Liver (tissue), 9 donors: ENCODE measurements around the gene GRIN2A. TPM values are rescaled to one million over a fixed set of nuclear protein-coding genes. Genes with fewer than 3 reads are reported as not detected.

Experiments
- DNase-seq: peaks from one replicate; pipeline ENCODE4 v3.0.0-alpha.2; 2017; ENCODE audit warnings: low spot score
- H3K27ac ChIP-seq, 2 donors: one replicate each; pipeline ENCODE4 v1.7.0; 2013; ENCODE audit warnings: inconsistent platforms in 2 of 2, low read length in 2 of 2, control low read depth in 1 of 2, low read depth in 1 of 2, mild to moderate bottlenecking in 1 of 2
- H3K27me3 ChIP-seq, 4 donors: one replicate each; pipeline versions ENCODE4 v1.6.1 to v1.7.0; 2013; ENCODE audit warnings: low read length in 3 of 4, inconsistent platforms in 1 of 4, mild to moderate bottlenecking in 1 of 4, moderate library complexity in 1 of 4; ENCODE audit not compliant: control insufficient read depth in 4 of 4, insufficient read depth in 4 of 4
- H3K36me3 ChIP-seq, 4 donors: one replicate each; pipeline versions ENCODE4 v1.6.1 to v1.7.0; 2013; ENCODE audit warnings: low read length in 3 of 4, mild to moderate bottlenecking in 3 of 4, low read depth in 1 of 4, moderate library complexity in 1 of 4; ENCODE audit not compliant: control insufficient read depth in 4 of 4, insufficient read depth in 3 of 4
- H3K4me1 ChIP-seq, 4 donors: one replicate each; pipeline versions ENCODE4 v1.6.1 to v1.7.0; 2013; ENCODE audit warnings: low read length in 3 of 4, mild to moderate bottlenecking in 3 of 4, moderate library complexity in 1 of 4; ENCODE audit not compliant: control insufficient read depth in 4 of 4, insufficient read depth in 4 of 4
- H3K4me3 ChIP-seq, 3 donors: one replicate each; pipeline versions ENCODE4 v1.6.1 to v1.7.0; 2013; ENCODE audit warnings: low read length in 3 of 3, control low read depth in 1 of 3, low read depth in 1 of 3, mild to moderate bottlenecking in 1 of 3
- H3K9ac ChIP-seq, 2 donors: one replicate each; pipeline ENCODE4 v1.7.0; 2013; ENCODE audit warnings: low read length in 2 of 2, mild to moderate bottlenecking in 2 of 2, moderate library complexity in 2 of 2, control low read depth in 1 of 2, low read depth in 1 of 2
- H3K9me3 ChIP-seq, 4 donors: one replicate each; pipeline versions ENCODE4 v1.6.1 to v1.7.0; 2013; ENCODE audit warnings: low read length in 3 of 4; ENCODE audit not compliant: control insufficient read depth in 4 of 4
- ATF3 ChIP-seq: IDR thresholded peaks from 2 replicates; pipeline ENCODE4 v1.6.1; 2016; ENCODE audit warnings: antibody characterized with exemption
- CTCF ChIP-seq: fragments of 150-350 bp; IDR thresholded peaks from 2 replicates; pipeline ENCODE4 v1.5.1; 2017; ENCODE audit warnings: improper control_type of control experiment, low read depth, low read length; ENCODE audit not compliant: missing input control
- EGR1 ChIP-seq, 2 donors: IDR thresholded peaks; 2 replicates each; pipeline ENCODE4 v1.6.1; 2016 to 2018; ENCODE audit warnings: antibody characterized with exemption in 2 of 2, low read depth in 2 of 2
- FOXA1 ChIP-seq: IDR thresholded peaks from 2 replicates; pipeline ENCODE4 v1.6.1; 2016; ENCODE audit warnings: antibody characterized with exemption
- FOXA2 ChIP-seq: IDR thresholded peaks from 2 replicates; pipeline ENCODE4 v1.6.1; 2016; ENCODE audit warnings: antibody characterized with exemption
- GABPA ChIP-seq, 2 donors: IDR thresholded peaks in 1 of 2; conservative IDR thresholded peaks in 1 of 2; 2 replicates each; pipeline ENCODE4 v1.6.1; 2016; ENCODE audit warnings: antibody characterized with exemption in 2 of 2, mild to moderate bottlenecking in 1 of 2, moderate library complexity in 1 of 2
- HNF4A ChIP-seq, 2 donors: conservative IDR thresholded peaks; 2 replicates each; pipeline ENCODE4 v1.6.1; 2016; ENCODE audit warnings: antibody characterized with exemption in 2 of 2, mild to moderate bottlenecking in 2 of 2
- HNF4G ChIP-seq: IDR thresholded peaks from 2 replicates; pipeline ENCODE4 v1.6.1; 2016; ENCODE audit warnings: antibody characterized with exemption
- JUND ChIP-seq, 2 donors: IDR thresholded peaks; 2 replicates each; pipeline ENCODE4 v1.6.1; 2016; ENCODE audit warnings: antibody characterized with exemption in 2 of 2
- MAX ChIP-seq: IDR thresholded peaks from 2 replicates; pipeline ENCODE4 v1.6.1; 2016; ENCODE audit warnings: antibody characterized with exemption
- NR2F2 ChIP-seq: IDR thresholded peaks from 2 replicates; pipeline ENCODE4 v1.6.1; 2016; ENCODE audit warnings: antibody characterized with exemption
- RAD21 ChIP-seq, 2 donors: IDR thresholded peaks; 2 replicates each; pipeline ENCODE4 v1.6.1; 2016; ENCODE audit warnings: antibody characterized with exemption in 2 of 2, mild to moderate bottlenecking in 2 of 2
- REST ChIP-seq: IDR thresholded peaks from 2 replicates; pipeline ENCODE4 v1.6.1; 2016; ENCODE audit warnings: antibody characterized with exemption, mild to moderate bottlenecking
- RXRA ChIP-seq, 2 donors: IDR thresholded peaks; 2 replicates each; pipeline ENCODE4 v1.6.1; 2017 to 2018; ENCODE audit warnings: antibody characterized with exemption in 2 of 2, mild to moderate bottlenecking in 1 of 2
- SP1 ChIP-seq: IDR thresholded peaks from 2 replicates; pipeline ENCODE4 v1.6.1; 2018; ENCODE audit warnings: antibody characterized with exemption, mild to moderate bottlenecking
- TAF1 ChIP-seq: conservative IDR thresholded peaks from 2 replicates; pipeline ENCODE4 v1.6.1; 2016; ENCODE audit warnings: antibody characterized with exemption, mild to moderate bottlenecking
- YY1 ChIP-seq: IDR thresholded peaks from 2 replicates; pipeline ENCODE4 v1.6.1; 2016; ENCODE audit warnings: antibody characterized with exemption, mild to moderate bottlenecking
- ZBTB33 ChIP-seq: IDR thresholded peaks from 2 replicates; pipeline ENCODE4 v1.6.1; 2016; ENCODE audit warnings: antibody characterized with exemption
- WGBS: extraction: QIAGEN DNeasy Blood & Tissue Kit; methylation state at CpG from one replicate; pipeline ENCODE4 v1.1.7; 2013; 5-methylcytosine and 5-hydroxymethylcytosine counted together
- polyA plus RNA-seq, 2 donors: library from polyadenylated mRNA; stranded (reverse) in 1 of 2; unstranded in 1 of 2; fragments of 200-250 nt in 1 of 2; fragments of >200 nt in 1 of 2; fragmentation: Nextera tagmentation in 1 of 2; extraction: Ambion mirVana in 1 of 2; gene quantifications; one replicate each; pipeline versions ENCODE4 v1.2.1 to v1.2.3, GENCODE V29; 2013 to 2015
- total RNA-seq, 2 donors: library from RNA; depleted of rRNA; stranded (reverse); fragments of >200 nt; gene quantifications; one replicate each; pipeline ENCODE4 v1.2.3, GENCODE V29; 2014
- donor health status: healthy.
- donor health status: healthy.
- donor health status: healthy.
- donor health status: healthy.
- donor health status: healthy.

Gene GRIN2A
- total and polyA plus RNA-seq, 4 donors, result under 0.01 to 0.08 (median 0.07) TPM; not detected in 1

- H3K4me3 ChIP-seq, result no peak overlapping the region
- H3K4me1 ChIP-seq, result no peaks in the 10 kb centered on the region
- H3K9me3 ChIP-seq, result no peaks in the 10 kb centered on the region
- H3K27ac ChIP-seq, result no peak overlapping the region
- H3K9ac ChIP-seq, result no peak overlapping the region
- no peaks in the 10 kb centered on the region for H3K36me3 ChIP-seq
- no peak for DNase-seq
- TF ChIP-seq GABPA (IDR thresholded peaks at IDR 0.05 in 1 of 2, conservative IDR thresholded peaks at IDR 0.05 in 1 of 2) (no peak), MAX (no peak), RXRA (IDR thresholded peaks at IDR 0.05) (no peak), JUND (IDR thresholded peaks at IDR 0.05) (no peak), REST (no peak), ZBTB33 (no peak), EGR1 (IDR thresholded peaks at IDR 0.05; ENCODE audit: low read depth in 2 of 2) (no peak), SP1 (no peak)
- WGBS, result 26% methylated on average over 5 of the region's 5 CpGs
- peaks cover 0 to 5% (median 3%) of the 10 kb centered on the region in 4 donors for H3K27me3 ChIP-seq
Observed at GRCh38 chr16:10013774-10014173, 168.5 kb downstream of the GRIN2A start.

- Histone ChIP-seq H3K4me3 (no peak overlapping the region), H3K4me1 (no peaks in the 10 kb centered on the region), H3K9me3 (no peaks in the 10 kb centered on the region), H3K27me3 (peaks cover 0 to 5% (median 3%) of the 10 kb centered on the region in 4 donors), H3K27ac (no peak overlapping the region), H3K36me3 (no peaks in the 10 kb centered on the region), H3K9ac (no peak overlapping the region)
- 58% methylated on average over 4 of the region's 4 CpGs for WGBS
- DNase-seq, result no peak
- TF ChIP-seq MAX (no peak), HNF4G (no peak), GABPA (IDR thresholded peaks at IDR 0.05 in 1 of 2, conservative IDR thresholded peaks at IDR 0.05 in 1 of 2) (no peak), FOXA1 (no peak), RXRA (IDR thresholded peaks at IDR 0.05) (no peak), REST (no peak), HNF4A (conservative IDR thresholded peaks at IDR 0.05) (no peak), CTCF (no peak), FOXA2 (no peak), YY1 (no peak), RAD21 (IDR thresholded peaks at IDR 0.05) (no peak), EGR1 (IDR thresholded peaks at IDR 0.05; ENCODE audit: low read depth in 2 of 2) (no peak), NR2F2 (no peak), ZBTB33 (no peak), TAF1 (no peak), SP1 (no peak), JUND (IDR thresholded peaks at IDR 0.05) (no peak), ATF3 (no peak)
Observed at GRCh38 chr16:10013364-10013763, 168.9 kb downstream of the GRIN2A start.
